Measurements from ENCODE around the gene CEBPE.

CEBPE gene

GRCh38 chr14:23118506-23119362 is at the start of gene CEBPE:
TSS of gene CEBPE (minus strand) at chr14:23119255. CDS start at chr14:23119091, 164 bp downstream.
- peak; percentile 43 for DNase-seq (ENCODE audit: low spot score)

GRCh38 chr14:23168246-23168645 is 49.2 kb upstream of the CEBPE start:
- DNase-seq (ENCODE audit: low spot score) = no peak

DNA sequence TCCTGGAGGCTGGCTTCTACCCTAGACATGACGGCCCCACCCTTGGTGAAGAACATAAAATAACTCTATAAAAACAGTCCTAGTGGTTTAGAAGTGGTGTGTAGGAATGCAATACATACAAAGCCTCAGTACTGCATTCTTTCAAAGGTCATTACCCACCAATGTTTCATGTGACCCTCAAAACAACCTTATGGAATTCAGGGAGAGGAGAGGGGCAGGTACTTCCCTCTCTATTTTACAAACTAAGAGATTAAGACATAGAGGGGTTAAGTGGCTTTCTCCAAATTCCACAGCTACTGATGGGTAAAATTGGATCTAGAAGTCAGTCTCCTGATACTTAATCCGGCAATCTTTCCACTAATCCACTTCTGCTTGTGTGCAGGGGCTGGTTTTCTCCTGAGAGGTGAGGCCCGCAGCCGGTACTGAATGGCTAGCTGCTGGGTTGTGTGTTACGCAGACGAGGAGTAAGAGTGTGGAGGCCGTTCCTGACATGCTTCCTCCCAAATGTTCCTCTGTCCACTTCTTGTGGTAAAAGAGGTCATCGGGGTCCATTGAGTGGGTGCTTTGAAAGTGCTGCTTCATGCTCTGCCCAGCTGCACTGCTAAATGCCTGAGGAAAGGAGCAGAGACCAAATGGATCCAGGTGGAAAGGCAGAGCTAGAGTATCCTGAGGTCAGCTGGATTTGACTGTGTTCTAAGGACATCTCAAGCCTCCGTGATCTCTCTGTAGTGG is 48.2 kb upstream of the CEBPE start:
- no peak for DNase-seq (ENCODE audit: low spot score)

- no peak for DNase-seq (ENCODE audit: low spot score)
Observed at GRCh38 chr14:23164949-23165348, 45.9 kb upstream of the CEBPE start.

GRCh38 chr14:23164250-23164649 is 45.2 kb upstream of the CEBPE start:
- no peak for DNase-seq (ENCODE audit: low spot score)

DNA sequence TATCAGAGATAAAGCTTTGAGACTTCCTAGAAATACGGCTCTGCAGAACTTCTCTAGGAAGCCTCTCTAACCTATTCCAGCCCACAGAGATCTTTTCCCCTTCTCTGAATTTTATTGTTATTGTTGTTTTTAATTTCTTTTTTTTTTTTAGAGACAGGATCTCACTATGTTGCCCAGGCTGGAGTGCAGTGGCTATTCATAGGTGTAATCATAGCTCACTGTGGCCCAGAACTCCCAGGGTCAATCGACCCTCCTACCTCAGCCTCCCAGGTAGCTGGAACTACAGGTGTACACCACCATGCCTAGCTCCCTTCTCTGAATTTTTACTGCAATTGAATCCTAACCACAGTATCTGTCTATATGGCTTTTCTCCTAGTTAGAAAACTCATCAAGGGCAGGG is 44.8 kb upstream of the CEBPE start:
- DNase-seq (ENCODE audit: low spot score) = no peak

DNA sequence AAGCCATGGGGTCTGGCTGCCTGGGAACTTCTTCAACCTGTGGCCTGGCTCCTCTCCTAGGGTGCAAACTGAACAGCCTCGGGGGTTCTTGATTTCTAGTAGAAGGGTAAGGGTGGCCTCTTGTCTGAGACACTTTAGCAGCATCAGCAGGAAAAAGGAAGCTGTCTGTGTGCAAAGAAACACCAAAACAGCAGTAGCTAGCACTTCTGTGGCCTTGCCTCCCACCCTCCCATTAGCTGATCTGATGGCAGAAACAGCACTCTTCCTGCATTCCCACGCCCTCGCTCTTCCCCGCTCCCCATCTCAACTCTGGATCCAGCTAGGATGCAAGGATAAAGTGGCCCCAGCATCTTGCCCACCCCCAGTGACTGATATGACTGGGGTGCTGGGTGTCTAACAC is 43.7 kb upstream of the CEBPE start:
- DNase-seq (ENCODE audit: low spot score) = no peak

GRCh38 chr14:23162005-23162404 is 43.0 kb upstream of the CEBPE start:
- DNase-seq (ENCODE audit: low spot score) = no peak

GRCh38 chr14:23160924-23161522 is 42.0 kb upstream of the CEBPE start:
- peak; percentile 83 for DNase-seq (ENCODE audit: low spot score)

DNA sequence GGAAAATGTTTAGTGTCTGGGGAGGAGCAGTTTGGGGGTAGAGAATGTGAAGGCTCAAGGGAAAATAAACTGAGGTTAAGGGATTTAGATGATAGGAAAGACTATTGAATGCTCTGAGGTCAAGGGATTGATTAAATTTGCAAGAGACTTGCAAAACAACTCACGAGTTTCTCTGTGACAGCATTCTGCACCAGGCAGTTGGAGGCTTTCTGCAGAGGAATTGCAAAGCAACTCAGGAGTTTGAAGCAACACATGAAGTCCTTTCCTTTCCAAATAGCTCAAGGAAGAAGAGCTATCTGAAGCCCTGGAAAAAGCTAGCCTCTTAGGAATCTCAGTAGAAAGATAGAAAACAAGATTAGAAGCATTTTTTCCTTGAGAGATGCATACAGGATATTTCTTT is 40.5 kb upstream of the CEBPE start:
- no peak for DNase-seq (ENCODE audit: low spot score)

- DNase-seq (ENCODE audit: low spot score) = no peak
Observed at GRCh38 chr14:23158779-23159178, 39.7 kb upstream of the CEBPE start.

DNA sequence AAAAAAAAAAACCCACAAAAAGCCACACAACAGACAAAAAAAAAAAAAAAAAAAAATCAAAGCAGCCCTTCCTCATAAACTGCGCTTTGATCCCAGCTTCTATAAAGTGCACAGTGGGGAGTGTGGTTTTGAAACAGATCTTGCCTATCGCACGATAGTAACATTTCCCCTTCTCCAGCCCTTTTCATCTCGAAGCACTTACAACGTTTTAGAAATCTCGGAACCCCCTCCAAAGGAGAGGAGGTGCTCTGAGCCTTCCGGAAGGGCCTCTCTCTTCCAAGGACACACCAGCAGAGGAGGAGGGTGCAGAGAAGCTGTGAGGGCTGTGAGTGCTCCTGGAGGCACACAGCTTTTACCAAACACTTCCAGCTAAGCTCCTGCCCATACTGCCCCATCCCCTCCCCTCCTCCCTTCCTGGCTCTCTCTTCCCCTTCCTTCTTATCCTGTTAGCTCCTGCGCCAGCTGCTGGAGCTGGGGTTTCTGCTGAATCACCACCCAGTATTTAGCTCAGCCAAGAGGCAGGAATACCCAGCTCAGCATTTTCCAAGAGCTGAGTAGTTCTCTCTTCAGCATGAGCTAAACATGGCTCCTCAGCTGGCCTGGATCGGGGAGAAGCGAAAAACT is 36.0 kb upstream of the CEBPE start:
- peak; percentile 66 for DNase-seq (ENCODE audit: low spot score)

- DNase-seq (ENCODE audit: low spot score) = peak; percentile 57
Observed at GRCh38 chr14:23153851-23154796, 35.1 kb upstream of the CEBPE start.

- no peak for DNase-seq (ENCODE audit: low spot score)
Observed at GRCh38 chr14:23151342-23151741, 32.3 kb upstream of the CEBPE start.

DNA sequence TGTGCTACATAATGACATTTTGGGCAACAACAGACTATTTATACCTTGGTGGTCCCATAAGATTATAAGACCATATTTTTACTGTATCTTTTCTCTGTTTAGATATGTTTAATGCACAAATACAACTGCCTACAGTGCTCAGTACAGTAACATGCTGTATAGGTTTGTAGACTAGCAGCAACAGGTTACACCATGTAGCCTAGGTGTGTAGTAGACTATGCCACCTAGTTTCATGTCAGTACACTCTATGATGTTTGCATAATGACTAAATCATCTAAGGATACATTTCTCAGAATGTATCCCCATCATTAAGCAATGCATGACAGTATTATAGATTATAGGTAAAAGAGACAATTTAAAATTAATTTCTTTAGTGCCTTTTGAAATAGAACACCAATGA is 30.7 kb upstream of the CEBPE start:
- DNase-seq (ENCODE audit: low spot score) = no peak

GRCh38 chr14:23148591-23149249 is 29.7 kb upstream of the CEBPE start:
- DNase-seq (ENCODE audit: low spot score) = no peak

DNA sequence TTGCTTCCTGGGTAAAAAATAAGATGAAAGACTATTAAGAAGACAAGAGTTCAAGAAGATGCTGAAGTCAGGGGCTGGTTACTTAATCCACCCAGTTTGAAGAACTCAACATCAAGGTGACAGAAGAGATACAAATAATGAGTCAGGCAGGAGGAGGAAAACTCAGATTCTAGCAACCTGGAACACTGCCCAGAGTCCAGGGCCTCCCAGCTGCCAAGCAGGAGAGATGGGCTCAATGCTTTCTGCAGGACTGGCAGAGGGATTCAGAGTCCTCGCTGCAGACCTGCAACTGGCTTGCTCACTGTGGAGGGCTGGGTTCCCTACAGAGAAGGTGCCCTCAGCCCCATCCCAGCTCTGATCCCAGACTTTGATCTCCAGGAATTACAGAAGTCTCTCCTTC is 28.6 kb upstream of the CEBPE start:
- DNase-seq (ENCODE audit: low spot score) = no peak

- DNase-seq (ENCODE audit: low spot score) = no peak
Observed at GRCh38 chr14:23146980-23147379, 27.9 kb upstream of the CEBPE start.

GRCh38 chr14:23146351-23146910 is 27.4 kb upstream of the CEBPE start:
- no peak for DNase-seq (ENCODE audit: low spot score)

DNA sequence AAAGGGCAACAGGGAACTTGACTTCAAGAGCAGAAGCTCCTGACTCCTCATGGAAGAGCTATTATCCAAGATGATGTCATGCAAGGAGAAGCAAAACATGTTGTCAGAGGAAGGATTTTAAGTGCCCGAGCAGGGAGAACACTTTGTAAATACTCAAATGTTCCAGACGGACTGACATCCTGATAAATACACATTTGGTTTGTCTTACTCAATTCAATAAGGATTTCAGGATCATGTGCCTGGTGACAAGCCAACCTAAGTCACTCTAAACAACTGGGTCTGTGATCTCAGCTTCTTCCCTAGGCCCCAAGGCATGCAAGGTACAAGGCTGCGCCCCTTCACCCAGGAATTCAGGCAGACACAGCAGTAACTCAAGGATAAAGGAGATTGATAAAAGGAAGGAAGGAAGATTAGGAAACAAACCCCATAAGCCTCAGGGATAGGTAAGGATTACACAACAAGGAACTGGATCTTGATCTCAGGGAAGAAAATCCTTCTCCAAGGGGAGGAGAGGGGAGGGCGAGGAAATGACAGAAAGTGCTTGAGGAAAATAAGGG is 26.8 kb upstream of the CEBPE start:
- no peak for DNase-seq (ENCODE audit: low spot score)

Measured in ecto neural progenitor cell (in vitro differentiated cells).